Endothelial cell of umbilical vein (primary cell): ENCODE data around the gene KRT15. TPM values are rescaled to one million over a fixed set of nuclear protein-coding genes. Genes with fewer than 3 reads are reported as not detected.

ENCODE experiments used
- BruUV-seq: library from RNA; stranded (reverse); fragments of 400-500 nt; replicated peaks from 2 replicates; lab custom pipeline; 2021; lab: Mats Ljungman, UMichigan
- CTCF ChIA-PET: fragments of 300-600, 350-600 bp; sonication (Branson Sonifier 250); formaldehyde crosslinking; loops from one replicate; lab custom pipeline; 2021; ENCODE audit warnings: antibody characterized with exemption, inconsistent platforms; lab: Charles Lee
- POLR2A ChIA-PET: fragments of 300-600, 350-600 bp; sonication (Branson Sonifier 250); formaldehyde crosslinking; loops from one replicate; lab custom pipeline; 2021; ENCODE audit warnings: antibody characterized with exemption, inconsistent platforms; lab: Charles Lee
- DNase-seq: peaks from one replicate; pipeline ENCODE4 v3.0.0-alpha.2; 2011; ENCODE audit warnings: low read depth, low spot score
- FAIRE-seq: peaks from 2 replicates; lab custom pipeline; 2011; peaks lifted over from hg19 to GRCh38; lab: Jason Lieb, UNC
- H2AFZ ChIP-seq: 2 replicates; pipeline ENCODE4 v1.6.0; 2012; ENCODE audit warnings: low read depth, low read length, control low read depth, inconsistent platforms
- H3K27ac ChIP-seq: 2 replicates; pipeline ENCODE4 v1.5.1; 2011; ENCODE audit warnings: low read depth, mild to moderate bottlenecking, control low read depth, low read length, moderate library complexity; ENCODE audit not compliant: insufficient read depth
- H3K27me3 ChIP-seq, 2 experiments: 2 replicates each; pipeline versions ENCODE4 v1.6.0 to v1.6.1; 2011; ENCODE audit warnings: low read length in 2 of 2, mixed read lengths in 1 of 2; ENCODE audit not compliant: control insufficient read depth in 2 of 2, insufficient read depth in 2 of 2
- H3K36me3 ChIP-seq, 2 experiments: 2 replicates in 1 of 2; 3 replicates in 1 of 2; pipeline ENCODE4 v1.5.1; 2011; ENCODE audit warnings: low read length in 2 of 2, mild to moderate bottlenecking in 1 of 2, moderate library complexity in 1 of 2; ENCODE audit not compliant: control insufficient read depth in 2 of 2, insufficient read depth in 2 of 2; ENCODE audit errors: extremely low read depth in 1 of 2
- H3K4me1 ChIP-seq: 3 replicates; pipeline ENCODE4 v1.5.1; 2011; ENCODE audit warnings: mild to moderate bottlenecking, low read length; ENCODE audit not compliant: control insufficient read depth, insufficient read depth; ENCODE audit errors: extremely low read depth
- H3K4me2 ChIP-seq: 2 replicates; pipeline ENCODE4 v1.6.1; 2011; ENCODE audit warnings: low read length, control low read depth, mixed read lengths; ENCODE audit not compliant: insufficient read depth
- H3K4me3 ChIP-seq, 3 experiments: fragments of 200-600 bp in 1 of 3; sonication (generic), shearing (Covaris generic) in 1 of 3; replicated peaks in 1 of 3; 2 replicates each; pipeline ENCODE4 v1.5.1; 2011 to 2016; ENCODE audit warnings: control low read depth in 3 of 3, low read length in 3 of 3, mild to moderate bottlenecking in 2 of 3, inconsistent platforms in 1 of 3, low read depth in 1 of 3, moderate library complexity in 1 of 3; ENCODE audit not compliant: insufficient read depth in 1 of 3
- H3K79me2 ChIP-seq: 2 replicates; pipeline ENCODE4 v1.6.0; 2012; ENCODE audit warnings: low read length, inconsistent platforms; ENCODE audit not compliant: control insufficient read depth, insufficient read depth
- H3K9ac ChIP-seq: replicated peaks from 2 replicates; pipeline ENCODE3; 2011; ENCODE audit warnings: low read length, control low read depth; ENCODE audit not compliant: insufficient read depth; ENCODE audit errors: extremely low read depth
- H3K9me1 ChIP-seq: replicated peaks from 3 replicates; pipeline ENCODE4 v1.6.0; 2011; ENCODE audit warnings: mild to moderate bottlenecking, low read length; ENCODE audit not compliant: control insufficient read depth, insufficient read depth; ENCODE audit errors: extremely low read depth
- H3K9me3 ChIP-seq: replicated peaks from 2 replicates; pipeline ENCODE4 v1.5.1; 2012; ENCODE audit warnings: low read length, inconsistent platforms; ENCODE audit not compliant: control insufficient read depth, insufficient read depth
- H4K20me1 ChIP-seq: replicated peaks from 2 replicates; pipeline ENCODE3; 2011; ENCODE audit warnings: mild to moderate bottlenecking, low read length; ENCODE audit not compliant: control insufficient read depth, insufficient read depth; ENCODE audit errors: extremely low read depth
- CTCF ChIP-seq, 2 donors: IDR thresholded peaks; 1 replicate in 1 of 2; 2 replicates in 1 of 2; pipeline ENCODE4 v1.5.1; 2011; ENCODE audit warnings: low read length in 2 of 2, mild to moderate bottlenecking in 2 of 2, moderate library complexity in 2 of 2, control low read depth in 1 of 2, inconsistent platforms in 1 of 2, low read depth in 1 of 2; ENCODE audit not compliant: insufficient read depth in 1 of 2; ENCODE audit errors: extremely low read depth in 1 of 2
- EZH2 ChIP-seq: IDR thresholded peaks from 2 replicates; pipeline ENCODE4 v1.6.1; 2012; ENCODE audit warnings: borderline replicate concordance, low read depth, mild to moderate bottlenecking, moderate library complexity, low read length, inconsistent platforms; ENCODE audit not compliant: severe bottlenecking
- FOS ChIP-seq: IDR thresholded peaks from 2 replicates; pipeline ENCODE4 v1.6.1; 2011; ENCODE audit warnings: mild to moderate bottlenecking, low read length, moderate library complexity, borderline replicate concordance; ENCODE audit not compliant: insufficient read depth
- GATA2 ChIP-seq: IDR thresholded peaks from 2 replicates; pipeline ENCODE4 v1.7.0; 2011; ENCODE audit warnings: low read depth, mild to moderate bottlenecking, moderate library complexity, mixed read lengths, low read length; ENCODE audit not compliant: insufficient read length, insufficient read depth
- JUN ChIP-seq: IDR thresholded peaks from 2 replicates; pipeline ENCODE4 v1.6.1; 2011; ENCODE audit warnings: borderline replicate concordance, low read depth; ENCODE audit not compliant: insufficient read length, insufficient read depth
- MYC ChIP-seq: IDR thresholded peaks from one replicate; pipeline ENCODE4 v1.6.1; 2011; ENCODE audit warnings: mild to moderate bottlenecking, low read depth, low read length
- POLR2A ChIP-seq: IDR thresholded peaks from 2 replicates; pipeline ENCODE4 v1.6.1; 2012; ENCODE audit warnings: low read depth, mild to moderate bottlenecking, control low read depth, low read length
- POLR2AphosphoS5 ChIP-seq: IDR thresholded peaks from 2 replicates; pipeline ENCODE4 v1.6.1; 2012; ENCODE audit warnings: low read depth, mild to moderate bottlenecking, control low read depth, low read length, moderate library complexity; ENCODE audit not compliant: insufficient read depth
- dilution Hi-C: fragments of 300-500 bp; cut with MboI; formaldehyde crosslinking; loops from one replicate; pipeline ENCODE4 v1.15.0; 2019; ENCODE audit warnings: low sequenced_read_pairs; ENCODE audit not compliant: extremely low pct_ligation_motif_present
- intact Hi-C: fragments of 100-400 bp; cut with micrococcal nuclease; formaldehyde crosslinking; loops from one replicate; pipeline ENCODE4 v1.10.0; 2022
- polyA plus RNA-seq, 4 experiments: library from polyadenylated mRNA; depleted of rRNA in 3 of 4; stranded (reverse) in 3 of 4; unstranded in 1 of 4; fragments of >200 nt; gene quantifications; 2 replicates each; pipeline versions ENCODE4 v1.2.1 to v1.2.3, GENCODE V29; 2011 to 2012; ENCODE audit warnings: missing spikeins in 1 of 4
- total RNA-seq: library from RNA; stranded (reverse); gene quantifications from 2 replicates; pipeline ENCODE4 v1.2.3, GENCODE V29; 2021
- TF ChIP-seq, protein P1 (sequence below): IDR thresholded peaks from 2 replicates; pipeline ENCODE4 v1.6.1; 2011; ENCODE audit not compliant: insufficient read depth, insufficient read length

The KRT15 gene
- total and polyA plus RNA-seq, 2 donors (not counting 3 experiments of a cell fraction or from before 2014, with no cell fraction given): 0.68 to 2.8 TPM

GRCh38 chr17:41537990-41538389 is 19.3 kb upstream of the KRT15 start:
- ChIA-PET CTCF (interaction anchor here (4.2 kb wide), 1 partner anchor 11 kb away, joined by 46 read pairs; no protein-coding TSS in a partner anchor), POLR2A (no interaction called here)
- FAIRE-seq (no peak), DNase-seq (no peak)
- Histone ChIP-seq H3K27me3 (no peaks in the 10 kb centered on the region), H4K20me1 (no peaks in the 10 kb centered on the region), H3K4me1 (no peaks in the 10 kb centered on the region), H3K9ac (no peak overlapping the region), H3K36me3 (no peaks in the 10 kb centered on the region), H3K4me2 (no peak overlapping the region), H3K4me3 (no peak overlapping the region), H3K9me3 (no peaks in the 10 kb centered on the region), H3K79me2 (no peaks in the 10 kb centered on the region), H3K27ac (no peak overlapping the region), H2AFZ (no peak overlapping the region), H3K9me1 (no peaks in the 10 kb centered on the region)
- intact Hi-C loops: no loop called here
- dilution Hi-C loops: no loop called here
- TF ChIP-seq FOS (no peak), GATA2 (no peak), EZH2 (no peak), JUN (no peak), POLR2AphosphoS5 (no peak), CTCF (IDR thresholded peaks at IDR 0.05; ENCODE audit: extremely low read depth in 1 of 2, insufficient read depth in 1 of 2, low read depth in 1 of 2, low read length in 2 of 2) (no peak), MYC (no peak), POLR2A (no peak)
- TF ChIP-seq, protein P1, sequence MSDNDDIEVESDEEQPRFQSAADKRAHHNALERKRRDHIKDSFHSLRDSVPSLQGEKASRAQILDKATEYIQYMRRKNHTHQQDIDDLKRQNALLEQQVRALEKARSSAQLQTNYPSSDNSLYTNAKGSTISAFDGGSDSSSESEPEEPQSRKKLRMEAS: no peak
- BruUV-seq: no TSS peak
